GM11168 (cell line): ENCODE results near the gene STUM.

Experiments
- in situ Hi-C: fragments of 300-500 bp; cut with MboI; formaldehyde crosslinking; loops from one replicate; pipeline ENCODE4 v1.12.0; 2022; ENCODE audit warnings: low sequenced_read_pairs; ENCODE audit not compliant: unreplicated experiment

The STUM gene

DNA sequence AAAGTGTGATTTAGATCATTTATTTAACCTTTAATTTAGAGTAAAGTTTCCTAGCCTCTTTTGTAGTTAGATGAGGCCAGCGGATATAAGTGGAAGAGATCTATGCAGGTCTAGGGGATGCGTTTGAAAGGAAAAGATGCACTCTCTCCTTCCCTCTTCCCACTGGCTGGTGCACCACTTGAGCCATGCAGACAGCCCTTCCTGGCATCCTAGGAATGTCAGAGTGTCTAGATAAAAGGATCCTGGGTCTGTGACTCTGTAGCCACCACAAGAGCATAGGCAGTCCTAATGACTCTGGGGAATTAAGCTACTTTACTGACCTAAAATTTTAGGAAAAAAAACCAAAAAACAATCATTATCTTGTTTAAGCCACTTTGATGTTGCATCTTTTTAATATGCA lies 16.0 kb upstream of the STUM start:
- in situ Hi-C loops, result no loop called here

GRCh38 chr1:226533220-226533619 lies 15.3 kb upstream of the STUM start:
- in situ Hi-C loops, result no loop called here

DNA sequence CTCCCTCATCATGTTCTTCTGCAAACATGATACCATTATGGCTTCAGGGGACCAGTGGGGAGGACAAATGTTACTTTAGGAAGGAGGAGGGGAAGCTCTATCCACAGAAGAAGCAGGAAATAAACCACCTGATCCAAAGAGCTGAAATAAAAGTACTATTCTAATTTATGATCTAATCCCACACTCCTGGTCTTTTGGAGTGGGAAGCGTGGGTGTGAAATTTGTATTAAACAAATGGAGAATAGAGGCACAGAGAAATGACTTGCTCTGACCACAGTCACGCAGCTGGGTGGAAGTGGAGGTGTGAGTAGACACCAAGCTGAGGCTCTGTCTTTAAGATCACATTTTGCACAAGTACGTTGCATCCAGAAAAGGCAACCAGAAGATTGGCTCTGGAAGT lies 14.5 kb upstream of the STUM start:
- in situ Hi-C loops, result no loop called here

DNA sequence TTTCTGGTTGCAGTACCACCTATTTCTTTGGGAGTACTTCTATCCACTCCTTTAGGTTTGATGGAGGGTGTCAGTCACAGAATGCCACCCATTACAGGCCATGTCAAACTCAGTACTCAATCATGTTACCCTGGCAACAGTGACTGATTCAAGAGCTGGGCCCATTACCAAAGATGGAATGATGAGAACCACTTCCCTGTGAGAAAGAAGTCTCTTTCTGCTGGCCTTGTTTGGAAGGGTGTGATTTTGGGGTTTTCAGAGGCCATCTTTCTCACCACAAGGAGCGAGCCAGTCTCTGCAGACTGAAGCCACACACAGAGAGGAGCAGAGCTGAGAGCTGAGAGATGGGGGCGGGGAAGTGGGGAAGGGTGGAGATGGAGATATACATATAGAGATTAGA lies 13.9 kb upstream of the STUM start:
- in situ Hi-C loops, result no loop called here

- in situ Hi-C loops, result no loop called here
Measured at GRCh38 chr1:226535666-226536065, 12.9 kb upstream of the STUM start.

DNA sequence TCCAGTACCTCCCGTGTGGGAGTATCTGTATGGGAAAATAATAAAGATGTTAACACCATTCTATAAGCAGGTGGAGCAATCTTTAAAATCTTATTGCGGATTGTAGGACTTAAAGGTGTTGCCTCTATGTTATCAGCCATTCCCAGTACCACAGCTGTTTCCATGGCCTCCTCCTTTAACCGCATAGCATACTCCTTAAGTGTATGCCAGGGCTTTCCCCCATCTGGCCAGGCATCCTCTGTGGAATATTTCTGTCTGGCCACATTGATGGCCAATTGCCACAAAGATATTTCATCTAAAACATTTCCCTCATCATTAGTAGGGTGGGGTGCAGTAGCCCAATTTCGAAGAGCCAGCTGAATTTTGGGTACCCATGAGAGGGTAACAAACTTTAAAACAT lies 7.3 kb upstream of the STUM start:
- in situ Hi-C loops, result no loop called here

- in situ Hi-C loops, result no loop called here
Measured at GRCh38 chr1:226541631-226542622, 6.6 kb upstream of the STUM start.

GRCh38 chr1:226542623-226543103 lies 5.9 kb upstream of the STUM start:
- in situ Hi-C loops, result no loop called here

DNA sequence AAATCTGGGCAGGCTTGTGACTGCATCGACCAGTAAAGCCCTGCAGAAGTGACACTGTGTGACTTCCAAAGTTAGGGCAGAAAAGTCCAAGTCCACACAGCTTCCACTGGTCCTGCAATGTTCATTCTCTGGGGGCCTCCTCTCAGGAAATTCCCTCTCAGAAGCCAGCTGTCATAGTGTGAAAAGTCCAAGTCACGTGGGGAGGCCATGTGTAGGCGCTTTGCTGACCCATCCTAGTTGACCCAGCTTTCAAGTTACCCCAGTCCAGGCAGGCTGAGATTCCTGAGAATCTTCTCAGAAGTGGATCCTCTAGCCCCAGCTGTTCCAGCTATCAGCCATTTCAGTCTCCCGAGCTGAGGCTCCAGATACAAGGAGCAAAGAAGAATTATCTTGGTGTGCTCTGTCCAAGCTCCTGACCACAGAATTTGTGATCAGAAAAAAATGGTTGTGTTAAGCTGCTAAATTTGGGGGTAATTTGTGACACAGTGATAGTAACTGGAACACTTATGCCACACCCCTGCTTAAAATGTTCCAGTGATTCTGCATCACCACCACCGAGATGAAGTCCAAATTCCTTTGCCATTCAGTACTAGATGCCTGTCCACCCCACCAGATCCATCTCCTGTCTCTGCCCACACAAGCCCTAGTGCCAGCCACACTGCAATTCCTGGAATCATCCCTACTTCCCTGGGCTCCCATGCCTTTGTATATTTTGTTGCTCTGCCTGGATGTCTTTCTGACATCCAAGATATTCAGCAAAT lies 2.5 kb upstream of the STUM start:
- in situ Hi-C loops, result no loop called here

- in situ Hi-C loops, result no loop called here
Measured at GRCh38 chr1:226546926-226547325, 1.6 kb upstream of the STUM start.

- in situ Hi-C loops, result no loop called here
Measured at GRCh38 chr1:226547754-226548191, 791 bp upstream of the STUM start.

GRCh38 chr1:226549094-226549936 lies 751 bp downstream of the STUM start:
- in situ Hi-C loops, result no loop called here

GRCh38 chr1:226549937-226550671 lies 1.5 kb downstream of the STUM start:
- in situ Hi-C loops, result no loop called here

DNA sequence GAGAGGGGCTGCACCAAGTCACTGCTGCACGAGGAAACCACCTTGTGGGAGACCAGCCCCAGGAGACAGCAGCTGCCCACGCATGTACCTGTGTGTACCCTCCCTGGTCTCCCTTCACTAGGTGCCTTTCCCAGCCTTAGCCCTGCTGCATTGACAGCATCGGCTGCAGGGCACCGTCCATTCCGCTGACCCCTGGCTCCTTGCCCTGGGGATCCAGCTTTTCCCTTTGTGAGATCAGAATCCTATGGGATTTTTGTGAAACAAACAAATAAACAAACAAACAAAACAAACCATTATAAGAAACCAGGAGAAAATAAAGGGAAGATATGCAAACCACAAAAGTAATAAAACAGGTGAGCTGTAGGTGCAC lies 2.1 kb downstream of the STUM start:
- in situ Hi-C loops, result no loop called here

- in situ Hi-C loops, result no loop called here
Measured at GRCh38 chr1:226551299-226551698, 2.7 kb downstream of the STUM start.

GRCh38 chr1:226552061-226552460 lies 3.5 kb downstream of the STUM start:
- in situ Hi-C loops, result no loop called here

DNA sequence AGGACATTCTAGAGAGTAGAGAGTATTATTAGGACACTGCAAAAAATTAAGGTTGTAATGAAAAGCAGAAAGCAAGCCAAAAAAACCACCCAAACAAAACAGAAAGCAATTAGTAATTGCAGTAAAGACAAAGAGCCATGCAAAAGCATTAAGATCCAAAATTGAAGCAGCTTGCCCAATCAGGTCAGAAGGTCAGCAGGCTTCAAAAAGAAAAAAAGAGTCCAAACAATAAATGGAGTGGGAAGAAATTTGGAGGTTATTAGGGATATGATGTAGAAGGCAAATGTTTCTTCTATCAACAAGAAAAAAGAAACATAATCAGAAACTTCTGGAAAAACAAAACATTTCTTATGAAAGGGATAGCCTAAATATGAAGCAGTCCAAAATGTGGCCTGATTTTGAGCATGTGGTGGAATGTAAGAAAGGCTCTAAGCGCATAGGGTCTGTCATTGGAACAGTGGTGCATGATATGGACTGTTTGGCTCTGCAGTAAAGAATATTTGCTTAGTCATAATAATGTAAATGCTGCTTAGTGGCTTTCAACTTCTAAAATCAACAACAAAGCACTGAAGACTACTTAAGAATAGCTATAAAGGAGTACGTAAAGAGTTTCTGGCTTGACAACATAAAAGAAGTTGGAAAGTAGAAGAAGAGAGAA lies 4.8 kb downstream of the STUM start:
- in situ Hi-C loops, result no loop called here

DNA sequence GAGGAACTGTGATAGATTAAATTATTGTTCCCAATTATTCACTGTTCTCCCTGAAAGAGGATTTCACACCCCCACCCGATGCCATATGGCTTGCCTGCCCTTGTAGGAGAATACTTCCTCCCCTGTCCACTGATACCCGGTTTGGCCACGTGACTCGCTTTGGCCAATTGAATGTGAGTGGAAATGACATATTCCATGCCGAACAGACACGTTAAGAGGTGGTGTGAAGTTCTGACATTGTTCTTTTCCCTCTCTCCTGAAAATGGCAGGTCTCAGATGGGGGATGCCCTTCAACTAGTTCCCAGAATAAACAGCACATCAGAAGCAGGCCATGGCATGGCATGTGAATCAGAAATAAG lies 5.3 kb downstream of the STUM start:
- in situ Hi-C loops, result no loop called here

DNA sequence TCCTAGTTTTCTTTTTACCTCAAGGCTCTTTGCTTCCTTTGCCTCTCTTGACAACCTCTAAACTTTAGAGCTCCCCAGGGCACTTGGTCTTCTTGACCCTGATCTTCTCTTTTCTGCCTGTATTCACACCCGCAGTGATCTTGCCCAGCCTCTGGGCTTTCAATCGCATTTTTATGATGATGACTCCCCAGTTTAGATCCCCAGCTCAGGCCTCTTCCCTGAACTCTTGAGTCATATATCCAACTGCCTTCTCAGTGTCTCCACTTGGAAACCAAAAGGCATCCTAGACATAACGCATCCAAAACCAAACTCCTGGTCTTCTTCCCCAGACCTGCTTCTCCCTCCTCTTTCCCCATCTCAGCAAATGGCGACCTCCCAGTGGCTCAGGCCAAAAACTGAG lies 6.5 kb downstream of the STUM start:
- in situ Hi-C loops, result no loop called here
